ENCODE data around the gene SRGAP3.

SRGAP3 gene

GRCh38 chr3:8945890-8946600 is 303.4 kb downstream of the SRGAP3 start:
- H3K27ac ChIP-seq = no peak overlapping the region
- TF ChIP-seq CTCF (IDR thresholded peaks at IDR 0.05) (no peak), ZFX (IDR thresholded peaks at IDR 0.05; ENCODE audit: borderline replicate concordance) (no peak)

- H3K27ac ChIP-seq = no peak overlapping the region
- TF ChIP-seq ZFX (IDR thresholded peaks at IDR 0.05; ENCODE audit: borderline replicate concordance) (no peak), CTCF (IDR thresholded peaks at IDR 0.05) (no peak)
Measured at GRCh38 chr3:8942746-8943488, 306.5 kb downstream of the SRGAP3 start.

GRCh38 chr3:8942115-8942514 is 307.3 kb downstream of the SRGAP3 start:
- no peak for TF ChIP-seq ZFX (IDR thresholded peaks at IDR 0.05; ENCODE audit: borderline replicate concordance)
- no peak for TF ChIP-seq CTCF (IDR thresholded peaks at IDR 0.05)
- no peak overlapping the region for H3K27ac ChIP-seq

- peak overlapping the region; percentile 50 for H3K27ac ChIP-seq
- TF ChIP-seq CTCF (IDR thresholded peaks at IDR 0.05) (peak; percentile 58), ZFX (IDR thresholded peaks at IDR 0.05; ENCODE audit: borderline replicate concordance) (no peak)
Measured at GRCh38 chr3:8938021-8938420, 311.4 kb downstream of the SRGAP3 start.

GRCh38 chr3:8937064-8938020 is 312.1 kb downstream of the SRGAP3 start:
- no peak for TF ChIP-seq ZFX (IDR thresholded peaks at IDR 0.05; ENCODE audit: borderline replicate concordance)
- TF ChIP-seq CTCF (IDR thresholded peaks at IDR 0.05) = no peak
- peak overlapping the region; percentile 50 for H3K27ac ChIP-seq

- TF ChIP-seq ZFX (IDR thresholded peaks at IDR 0.05; ENCODE audit: borderline replicate concordance) (no peak), CTCF (IDR thresholded peaks at IDR 0.05) (no peak)
- H3K27ac ChIP-seq = no peak overlapping the region
Measured at GRCh38 chr3:8932507-8932906, 316.9 kb downstream of the SRGAP3 start.
